ENCODE data around the gene AFF2.

Gene AFF2

GRCh38 chrX:148556498-148556897 lies 56.1 kb downstream of the AFF2 start:
- TF ChIP-seq CTCF (IDR thresholded peaks at IDR 0.05; ENCODE audit: low read depth, low read length, missing control alignments) = no peak
- no peak overlapping the region for H3K4me3 ChIP-seq (ENCODE audit: low read depth, low read length)
- H3K27ac ChIP-seq = no peak overlapping the region
- no peak for DNase-seq
- no peaks in the 10 kb centered on the region for H3K27me3 ChIP-seq (replicated peaks)
- in situ Hi-C loops (cut with HindIII; ENCODE audit: low pct_ligation_motif_present, low sequenced_read_pairs) = no loop called here
- no peaks in the 10 kb centered on the region for H3K36me3 ChIP-seq (replicated peaks)

GRCh38 chrX:148562846-148563245 lies 62.4 kb downstream of the AFF2 start:
- Histone ChIP-seq H3K36me3 (replicated peaks) (no peaks in the 10 kb centered on the region), H3K4me3 (ENCODE audit: low read depth, low read length) (no peak overlapping the region), H3K27me3 (replicated peaks) (no peaks in the 10 kb centered on the region), H3K27ac (no peak overlapping the region)
- no peak for TF ChIP-seq CTCF (IDR thresholded peaks at IDR 0.05; ENCODE audit: low read depth, low read length, missing control alignments)
- DNase-seq = no peak
- in situ Hi-C loops (cut with HindIII; ENCODE audit: low pct_ligation_motif_present, low sequenced_read_pairs) = no loop called here

GRCh38 chrX:148567229-148567628 lies 66.8 kb downstream of the AFF2 start:
- Histone ChIP-seq H3K27ac (no peak overlapping the region), H3K4me3 (ENCODE audit: low read depth, low read length) (no peak overlapping the region), H3K27me3 (replicated peaks) (no peaks in the 10 kb centered on the region), H3K36me3 (replicated peaks) (no peaks in the 10 kb centered on the region)
- peak; percentile 62 for DNase-seq
- TF ChIP-seq CTCF (IDR thresholded peaks at IDR 0.05; ENCODE audit: low read depth, low read length, missing control alignments) = no peak
- in situ Hi-C loops (cut with HindIII; ENCODE audit: low pct_ligation_motif_present, low sequenced_read_pairs) = no loop called here

GRCh38 chrX:148567779-148568178 lies 67.4 kb downstream of the AFF2 start:
- Histone ChIP-seq H3K36me3 (replicated peaks) (no peaks in the 10 kb centered on the region), H3K4me3 (ENCODE audit: low read depth, low read length) (no peak overlapping the region), H3K27me3 (replicated peaks) (no peaks in the 10 kb centered on the region), H3K27ac (no peak overlapping the region)
- no peak for DNase-seq
- TF ChIP-seq CTCF (IDR thresholded peaks at IDR 0.05; ENCODE audit: low read depth, low read length, missing control alignments) = no peak
- in situ Hi-C loops (cut with HindIII; ENCODE audit: low pct_ligation_motif_present, low sequenced_read_pairs) = no loop called here

GRCh38 chrX:148568763-148569162 lies 68.3 kb downstream of the AFF2 start:
- H3K36me3 ChIP-seq (replicated peaks) = no peaks in the 10 kb centered on the region
- DNase-seq = no peak
- H3K27me3 ChIP-seq (replicated peaks) = no peaks in the 10 kb centered on the region
- TF ChIP-seq CTCF (IDR thresholded peaks at IDR 0.05; ENCODE audit: low read depth, low read length, missing control alignments) = no peak
- no peak overlapping the region for H3K27ac ChIP-seq
- in situ Hi-C loops (cut with HindIII; ENCODE audit: low pct_ligation_motif_present, low sequenced_read_pairs) = no loop called here
- no peak overlapping the region for H3K4me3 ChIP-seq (ENCODE audit: low read depth, low read length)

GRCh38 chrX:148572337-148572736 lies 71.9 kb downstream of the AFF2 start:
- H3K27me3 ChIP-seq (replicated peaks) = no peaks in the 10 kb centered on the region
- no peaks in the 10 kb centered on the region for H3K36me3 ChIP-seq (replicated peaks)
- H3K4me3 ChIP-seq (ENCODE audit: low read depth, low read length) = no peak overlapping the region
- no peak overlapping the region for H3K27ac ChIP-seq
- in situ Hi-C loops (cut with HindIII; ENCODE audit: low pct_ligation_motif_present, low sequenced_read_pairs) = no loop called here
- no peak for DNase-seq
- no peak for TF ChIP-seq CTCF (IDR thresholded peaks at IDR 0.05; ENCODE audit: low read depth, low read length, missing control alignments)
